Measurements from ENCODE around the gene ANKRD55.

DNA sequence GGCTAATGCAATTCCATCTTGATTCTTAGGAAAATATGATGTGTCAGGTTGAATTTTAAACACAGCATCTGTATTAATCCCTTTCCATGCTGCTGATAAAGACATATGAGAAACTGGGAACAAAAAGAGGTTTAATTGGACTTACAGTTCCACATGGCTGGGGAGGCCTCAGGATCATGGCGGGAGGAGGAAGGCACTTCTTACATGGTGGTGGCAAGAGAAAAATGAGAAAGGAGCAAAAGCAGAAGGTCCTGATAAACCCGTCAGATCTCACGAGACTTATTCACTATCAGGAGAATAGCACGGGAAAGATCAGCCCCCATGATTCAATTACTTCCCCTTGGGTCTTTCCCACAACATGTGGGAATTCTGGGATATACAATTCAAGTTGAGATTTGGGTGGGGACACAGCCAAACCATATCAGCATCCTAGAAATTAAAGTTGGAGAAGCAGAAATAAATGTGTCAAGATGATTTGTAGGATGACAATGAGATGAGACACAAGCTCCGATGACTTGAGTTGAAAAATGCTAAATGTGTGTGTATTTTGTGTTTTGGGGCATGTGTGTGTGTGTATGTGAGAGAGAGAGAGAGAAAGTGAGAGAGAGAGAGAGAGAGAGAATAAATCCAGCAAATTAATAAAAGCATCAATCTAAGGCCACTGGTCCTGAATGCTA lies 48.5 kb upstream of the ANKRD55 start:
- TF ChIP-seq, protein P1, sequence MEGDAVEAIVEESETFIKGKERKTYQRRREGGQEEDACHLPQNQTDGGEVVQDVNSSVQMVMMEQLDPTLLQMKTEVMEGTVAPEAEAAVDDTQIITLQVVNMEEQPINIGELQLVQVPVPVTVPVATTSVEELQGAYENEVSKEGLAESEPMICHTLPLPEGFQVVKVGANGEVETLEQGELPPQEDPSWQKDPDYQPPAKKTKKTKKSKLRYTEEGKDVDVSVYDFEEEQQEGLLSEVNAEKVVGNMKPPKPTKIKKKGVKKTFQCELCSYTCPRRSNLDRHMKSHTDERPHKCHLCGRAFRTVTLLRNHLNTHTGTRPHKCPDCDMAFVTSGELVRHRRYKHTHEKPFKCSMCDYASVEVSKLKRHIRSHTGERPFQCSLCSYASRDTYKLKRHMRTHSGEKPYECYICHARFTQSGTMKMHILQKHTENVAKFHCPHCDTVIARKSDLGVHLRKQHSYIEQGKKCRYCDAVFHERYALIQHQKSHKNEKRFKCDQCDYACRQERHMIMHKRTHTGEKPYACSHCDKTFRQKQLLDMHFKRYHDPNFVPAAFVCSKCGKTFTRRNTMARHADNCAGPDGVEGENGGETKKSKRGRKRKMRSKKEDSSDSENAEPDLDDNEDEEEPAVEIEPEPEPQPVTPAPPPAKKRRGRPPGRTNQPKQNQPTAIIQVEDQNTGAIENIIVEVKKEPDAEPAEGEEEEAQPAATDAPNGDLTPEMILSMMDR (IDR thresholded peaks at IDR 0.05) = no peak
- TF ChIP-seq POLR2A (IDR thresholded peaks at IDR 0.05) (no peak), EP300 (IDR thresholded peaks at IDR 0.05; ENCODE audit: low read depth) (no peak), POLR2AphosphoS5 (IDR thresholded peaks at IDR 0.05) (no peak)

Measured in transverse colon (tissue), 4 donors.